ENCODE measurements around the gene KLK8. TPM values are rescaled to one million over a fixed set of nuclear protein-coding genes. Genes with fewer than 3 reads are reported as not detected.
"Not testable (repeated sequence)": the region's sequence is repeated elsewhere in the genome, so short reads cannot be mapped to it uniquely, and the experiment has no call there.

Gene KLK8
- total RNA-seq, 1 experiment from 2014 or later, result 2.7 TPM

DNA sequence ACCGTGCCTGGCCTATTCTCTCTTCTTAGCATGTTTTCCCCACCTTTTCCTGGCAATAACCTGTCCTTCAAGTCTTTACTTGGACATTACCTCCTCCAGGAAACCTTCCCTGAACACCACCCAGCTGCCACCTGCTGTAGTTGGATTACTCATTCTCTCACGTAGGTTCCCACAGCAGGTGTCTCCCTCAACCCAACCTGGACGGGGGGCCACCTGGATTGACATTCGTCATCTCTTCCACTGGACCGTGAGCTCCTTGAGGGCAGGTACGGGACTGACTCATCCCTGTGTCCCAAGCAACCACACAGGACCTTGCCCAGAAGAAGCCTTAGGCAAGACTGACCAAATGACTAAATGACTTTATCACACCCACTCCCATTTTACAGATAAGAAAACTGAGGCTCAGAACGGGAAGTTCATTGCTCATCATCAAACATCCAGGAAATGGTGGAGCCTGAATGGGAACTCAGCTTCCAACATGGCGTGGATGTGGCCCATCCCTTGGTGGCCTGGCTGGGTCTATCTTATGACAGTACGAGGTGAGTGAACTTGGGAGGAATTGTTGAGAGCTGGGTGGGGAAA, 28.5 kb downstream of the KLK8 start:
- no CpG with 5 or more reads among the region's 9 CpGs for WGBS (ENCODE audit: extremely low coverage, insufficient read length, low lambda C conversion rate)
- Histone ChIP-seq H2AFZ (ENCODE audit: low read length) (no peak overlapping the region), H2BK12ac (ENCODE audit: insufficient read length, low read depth, low read length) (no peak overlapping the region), H3K9ac (ENCODE audit: extremely low read depth, insufficient read length, low read length) (no peak overlapping the region), H2BK20ac (ENCODE audit: low read depth, low read length, poor library complexity, severe bottlenecking) (no peak overlapping the region), H3K23me2 (ENCODE audit: insufficient read length, low read depth, low read length, poor library complexity, severe bottlenecking) (no peaks in the 10 kb centered on the region), H2BK15ac (ENCODE audit: low read depth, low read length) (no peak overlapping the region), H4K20me1 (ENCODE audit: control insufficient read depth, insufficient read depth, insufficient read length) (no peaks in the 10 kb centered on the region), H3K4ac (ENCODE audit: low read depth, low read length) (no peak overlapping the region), H3K56ac (ENCODE audit: insufficient read length, low read depth, low read length) (no peak overlapping the region), H3K79me1 (ENCODE audit: insufficient read depth, low read depth, low read length, poor library complexity, severe bottlenecking) (no peaks in the 10 kb centered on the region), H3K27me3 (ENCODE audit: insufficient read depth, low read length) (no peaks in the 10 kb centered on the region), H3K4me1 (ENCODE audit: insufficient read depth, low read length) (peaks cover 4% of the 10 kb centered on the region; the same call in 1 of the 2 replicates), H3K27ac (ENCODE audit: insufficient read length, low read depth, low read length) (no peak overlapping the region), H4K5ac (ENCODE audit: insufficient read length, low read depth, low read length) (no peak overlapping the region), H3K4me2 (ENCODE audit: insufficient read depth, insufficient read length, low read length) (no peak overlapping the region), H3T11ph (ENCODE audit: low read length) (no peak overlapping the region), H3K18ac (ENCODE audit: insufficient read length, low read depth, low read length) (no peak overlapping the region), H2BK120ac (ENCODE audit: low read depth, low read length, poor library complexity, severe bottlenecking) (no peak overlapping the region), H2BK5ac (ENCODE audit: insufficient read length, low read length) (no peak overlapping the region), H3K9me3 (ENCODE audit: control insufficient read depth, low read depth, low read length) (no peaks in the 10 kb centered on the region), H2AK5ac (ENCODE audit: insufficient read length, low read length) (no peak overlapping the region), H3K23ac (ENCODE audit: insufficient read length, low read depth, low read length) (no peak overlapping the region), H3K14ac (ENCODE audit: insufficient read depth, low read length) (no peak overlapping the region), H4K91ac (ENCODE audit: insufficient read length, low read depth, low read length) (no peak overlapping the region), H4K8ac (replicated peaks; ENCODE audit: insufficient read length, low read depth, low read length) (no peak overlapping the region), H3K79me2 (ENCODE audit: insufficient read depth, low read length) (no peaks in the 10 kb centered on the region)
- no peak for DNase-seq
- H3K27me3 Mint-ChIP-seq (ENCODE audit: low read depth), result peaks cover 2% of the 10 kb centered on the region
- no peak overlapping the region for H3K27ac Mint-ChIP-seq
- no peaks in the 10 kb centered on the region for H3K9me3 Mint-ChIP-seq
- TF ChIP-seq CTCF (conservative IDR thresholded peaks at IDR 0.05), result no peak
- no peak overlapping the region for H3K4me3 Mint-ChIP-seq
- no peaks in the 10 kb centered on the region for H3K36me3 Mint-ChIP-seq (ENCODE audit: insufficient read depth in 1 of 3, low read depth in 3 of 3)
- peaks cover 28 to 56% of the 10 kb centered on the region in 2 experiments for H3K4me1 Mint-ChIP-seq

DNA sequence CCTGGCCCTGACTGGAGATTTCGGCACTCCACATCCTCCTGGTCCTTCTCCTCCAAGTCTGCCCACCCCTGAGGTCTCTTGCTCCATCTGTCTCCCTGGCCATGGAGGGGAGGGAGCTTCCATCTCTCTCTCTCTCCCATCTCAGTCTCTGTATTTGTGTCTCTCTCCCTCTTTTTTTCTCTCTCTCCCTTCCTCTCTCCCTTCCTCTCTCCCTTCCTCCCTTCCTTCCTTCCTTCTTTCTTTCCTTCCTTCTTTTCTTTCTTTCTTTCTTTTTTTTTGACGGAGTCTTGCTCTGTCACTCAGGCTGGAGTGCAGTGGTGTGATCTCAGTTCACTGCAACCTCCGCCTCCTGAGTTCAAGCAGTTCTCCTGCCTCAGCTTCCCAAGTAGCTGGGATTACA, 31.6 kb downstream of the KLK8 start:
- not testable (repeated sequence) for H3K36me3 Mint-ChIP-seq (ENCODE audit: insufficient read depth in 1 of 3, low read depth in 3 of 3); H3T11ph ChIP-seq (ENCODE audit: low read length); H3K27ac ChIP-seq (ENCODE audit: insufficient read length, low read depth, low read length); H2BK120ac ChIP-seq (ENCODE audit: low read depth, low read length, poor library complexity, severe bottlenecking); H3K23me2 ChIP-seq (ENCODE audit: insufficient read length, low read depth, low read length, poor library complexity, severe bottlenecking); H3K4me2 ChIP-seq (ENCODE audit: insufficient read depth, insufficient read length, low read length); DNase-seq; H3K79me1 ChIP-seq (ENCODE audit: insufficient read depth, low read depth, low read length, poor library complexity, severe bottlenecking); H3K79me2 ChIP-seq (ENCODE audit: insufficient read depth, low read length); H2BK20ac ChIP-seq (ENCODE audit: low read depth, low read length, poor library complexity, severe bottlenecking); H3K9ac ChIP-seq (ENCODE audit: extremely low read depth, insufficient read length, low read length); H4K5ac ChIP-seq (ENCODE audit: insufficient read length, low read depth, low read length); H2BK12ac ChIP-seq (ENCODE audit: insufficient read length, low read depth, low read length); H3K9me3 ChIP-seq (ENCODE audit: control insufficient read depth, low read depth, low read length); H4K91ac ChIP-seq (ENCODE audit: insufficient read length, low read depth, low read length); H3K23ac ChIP-seq (ENCODE audit: insufficient read length, low read depth, low read length); H2AFZ ChIP-seq (ENCODE audit: low read length); H4K20me1 ChIP-seq (ENCODE audit: control insufficient read depth, insufficient read depth, insufficient read length); H2BK5ac ChIP-seq (ENCODE audit: insufficient read length, low read length); H4K8ac ChIP-seq (replicated peaks; ENCODE audit: insufficient read length, low read depth, low read length); H3K4ac ChIP-seq (ENCODE audit: low read depth, low read length); H3K18ac ChIP-seq (ENCODE audit: insufficient read length, low read depth, low read length); H3K4me1 ChIP-seq (ENCODE audit: insufficient read depth, low read length); H2AK5ac ChIP-seq (ENCODE audit: insufficient read length, low read length); H3K56ac ChIP-seq (ENCODE audit: insufficient read length, low read depth, low read length); H3K9me3 Mint-ChIP-seq; H2BK15ac ChIP-seq (ENCODE audit: low read depth, low read length); H3K4me3 Mint-ChIP-seq; H3K27me3 ChIP-seq (ENCODE audit: insufficient read depth, low read length); H3K14ac ChIP-seq (ENCODE audit: insufficient read depth, low read length)
- Mint-ChIP-seq H3K27me3 (ENCODE audit: low read depth) (peaks cover 10% of the 10 kb centered on the region), H3K27ac (peak overlapping the region in 2 of 3 experiments; percentile 53 to 81; a peak in 4 of 7 replicates), H3K4me1 (peaks cover 14 to 41% of the 10 kb centered on the region in 2 experiments)
- no CpG with 5 or more reads among the region's 3 CpGs for WGBS (ENCODE audit: extremely low coverage, insufficient read length, low lambda C conversion rate)
